ENCODE results near the gene ID4. TPM values are rescaled to one million over a fixed set of nuclear protein-coding genes. Genes with fewer than 3 reads are reported as not detected.

ID4 gene
- polyA plus RNA-seq, 1 experiment, result 2.2 TPM

- TF ChIP-seq CTCF (IDR thresholded peaks at IDR 0.05; ENCODE audit: insufficient read depth, low read depth, low read length), result no peak
- no peak for DNase-seq (ENCODE audit: low read depth)
- Histone ChIP-seq H3K4me3 (ENCODE audit: low read depth, low read length) (no peak overlapping the region), H3K27me3 (ENCODE audit: control insufficient read depth, insufficient read depth, low read length) (peaks cover 10% of the 10 kb centered on the region), H3K36me3 (ENCODE audit: control insufficient read depth, insufficient read depth, low read length) (no peaks in the 10 kb centered on the region)
- CTCF ChIA-PET, result interaction anchor here (1.9 kb wide), 1 partner anchor 14 kb away, joined by 8 read pairs; no protein-coding TSS in a partner anchor
- POLR2A ChIA-PET, result no interaction called here
Measured at GRCh38 chr6:19865178-19865577, 28.0 kb downstream of the ID4 start.

GRCh38 chr6:19866173-19866984 lies 29.2 kb downstream of the ID4 start:
- no peak for DNase-seq (ENCODE audit: low read depth)
- Histone ChIP-seq H3K27me3 (ENCODE audit: control insufficient read depth, insufficient read depth, low read length) (peaks cover 10% of the 10 kb centered on the region), H3K4me3 (ENCODE audit: low read depth, low read length) (no peak overlapping the region), H3K36me3 (ENCODE audit: control insufficient read depth, insufficient read depth, low read length) (no peaks in the 10 kb centered on the region)
- ChIA-PET POLR2A (no interaction called here), CTCF (interaction anchor here (1.9 kb wide), 1 partner anchor 15 kb away, joined by 8 read pairs; no protein-coding TSS in a partner anchor)
- TF ChIP-seq CTCF (IDR thresholded peaks at IDR 0.05; ENCODE audit: insufficient read depth, low read depth, low read length), result no peak

GRCh38 chr6:19866985-19867627 lies 29.9 kb downstream of the ID4 start:
- no peak overlapping the region for H3K4me3 ChIP-seq (ENCODE audit: low read depth, low read length)
- CTCF ChIA-PET, result interaction anchor here (1.5 to 1.9 kb wide), 2 partner anchors 15 kb away, joined by 4 to 8 read pairs; no protein-coding TSS in a partner anchor
- TF ChIP-seq CTCF (IDR thresholded peaks at IDR 0.05; ENCODE audit: insufficient read depth, low read depth, low read length), result no peak
- DNase-seq (ENCODE audit: low read depth), result peak; percentile 21
- POLR2A ChIA-PET, result no interaction called here
- peaks cover 10% of the 10 kb centered on the region for H3K27me3 ChIP-seq (ENCODE audit: control insufficient read depth, insufficient read depth, low read length)
- H3K36me3 ChIP-seq (ENCODE audit: control insufficient read depth, insufficient read depth, low read length), result no peaks in the 10 kb centered on the region

DNA sequence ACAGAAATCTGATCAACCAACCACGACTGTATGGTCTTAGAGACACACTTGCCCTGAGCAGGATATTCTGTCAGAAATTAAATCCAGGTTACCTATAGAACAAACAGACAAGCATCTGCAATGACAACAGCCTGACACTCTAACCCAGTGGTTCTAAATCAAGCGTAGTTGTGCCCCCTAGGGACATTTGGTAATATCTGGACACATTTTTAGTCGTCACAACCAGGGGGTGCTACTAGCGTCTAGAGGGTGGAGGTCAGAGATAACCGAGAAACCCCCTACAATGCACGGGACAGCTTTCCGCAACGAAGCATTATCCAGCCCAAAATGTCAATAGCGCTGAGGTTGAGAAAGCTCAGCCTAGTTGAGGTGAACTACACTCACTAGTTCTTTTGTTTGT lies 32.3 kb downstream of the ID4 start:
- no peak overlapping the region for H3K4me3 ChIP-seq (ENCODE audit: low read depth, low read length)
- H3K27me3 ChIP-seq (ENCODE audit: control insufficient read depth, insufficient read depth, low read length), result peaks cover 10% of the 10 kb centered on the region
- H3K36me3 ChIP-seq (ENCODE audit: control insufficient read depth, insufficient read depth, low read length), result no peaks in the 10 kb centered on the region
- TF ChIP-seq CTCF (IDR thresholded peaks at IDR 0.05; ENCODE audit: insufficient read depth, low read depth, low read length), result no peak
- POLR2A ChIA-PET, result no interaction called here
- DNase-seq (ENCODE audit: low read depth), result no peak
- CTCF ChIA-PET, result no interaction called here

GRCh38 chr6:19870322-19870721 lies 33.2 kb downstream of the ID4 start:
- TF ChIP-seq CTCF (IDR thresholded peaks at IDR 0.05; ENCODE audit: insufficient read depth, low read depth, low read length), result no peak
- no peak for DNase-seq (ENCODE audit: low read depth)
- H3K36me3 ChIP-seq (ENCODE audit: control insufficient read depth, insufficient read depth, low read length), result no peaks in the 10 kb centered on the region
- no peak overlapping the region for H3K4me3 ChIP-seq (ENCODE audit: low read depth, low read length)
- H3K27me3 ChIP-seq (ENCODE audit: control insufficient read depth, insufficient read depth, low read length), result peaks cover 9% of the 10 kb centered on the region
- CTCF ChIA-PET, result no interaction called here
- POLR2A ChIA-PET, result interaction anchor here (0.6 kb wide), 1 partner anchor 15 kb away, joined by 3 read pairs; no protein-coding TSS in a partner anchor
